GM19438 (cell line): ENCODE results near the gene COX6B2.

Experiments
- ATAC-seq: cut with Tn5 transposase; IDR thresholded peaks from one replicate; pipeline ENCODE4 v1.9.1; 2021; ENCODE audit warnings: low read depth; ENCODE audit not compliant: unreplicated experiment

The COX6B2 gene

DNA sequence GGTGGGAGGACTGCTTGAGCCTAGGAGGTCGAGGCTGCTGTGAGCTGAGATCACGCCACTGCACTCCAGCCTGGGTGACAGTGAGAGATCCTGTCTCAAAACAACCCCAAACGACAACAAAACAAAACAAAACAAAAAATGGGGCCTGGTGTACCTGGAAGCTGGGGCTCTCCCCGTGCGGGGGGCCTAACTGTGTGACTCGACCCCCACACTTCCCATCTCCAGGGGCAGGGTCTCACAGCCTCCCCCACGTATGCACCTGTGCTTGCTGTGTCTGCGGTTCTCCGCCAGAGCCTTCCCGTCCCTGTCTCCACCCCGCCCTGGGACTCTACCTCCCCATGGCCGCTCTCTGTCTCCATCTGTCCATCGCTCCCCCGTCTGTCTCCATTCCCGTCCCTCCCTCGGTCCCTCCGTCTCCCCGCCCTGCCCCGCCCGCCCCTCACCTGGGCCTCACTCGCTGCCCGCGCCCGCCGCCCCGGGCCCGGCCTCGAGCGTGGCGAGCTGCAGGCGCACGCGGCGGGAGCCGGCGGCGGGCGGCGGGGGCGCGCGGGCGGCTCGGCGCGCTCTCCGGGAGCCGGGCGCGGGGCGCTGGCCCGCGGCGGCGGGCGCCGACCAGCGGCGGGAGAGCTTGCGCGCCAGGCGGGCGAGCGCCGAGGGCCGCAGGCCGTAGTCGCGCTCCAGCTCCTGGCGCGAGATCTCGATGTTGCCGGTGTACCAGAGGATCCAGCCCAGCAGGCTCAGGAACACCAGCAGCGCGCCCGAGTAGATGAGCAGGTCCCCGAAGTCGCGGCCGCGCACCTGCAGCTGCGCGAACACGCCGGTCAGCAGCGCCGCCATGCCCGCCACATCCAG, 29.0 kb upstream of the COX6B2 start:
- no peak for ATAC-seq

DNA sequence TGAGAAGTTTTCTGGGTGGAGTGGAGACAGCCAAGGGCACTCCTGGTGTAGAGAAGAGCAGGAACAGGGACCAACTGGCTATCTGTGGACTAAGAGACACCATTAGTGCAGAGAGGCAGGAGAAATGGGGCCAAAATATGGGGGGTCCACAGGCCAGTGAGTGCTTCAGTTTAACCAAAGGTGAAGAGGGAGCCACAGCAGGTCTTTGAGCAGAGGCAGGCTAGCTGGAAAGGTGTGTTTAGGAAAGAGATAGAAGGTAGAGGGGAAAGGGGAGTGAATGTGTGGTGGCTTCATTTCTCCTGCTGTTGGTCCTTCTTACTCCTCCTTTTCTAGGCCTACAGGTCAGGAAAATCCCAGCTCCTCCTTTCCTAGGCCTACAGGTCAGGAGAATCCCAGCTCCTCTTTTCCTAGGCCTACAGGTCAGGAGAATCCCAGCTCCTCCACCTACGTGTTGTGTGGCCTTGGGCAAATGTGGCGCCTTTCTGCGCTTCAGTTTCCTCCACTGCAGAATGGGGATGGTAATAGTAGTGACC, 28.1 kb upstream of the COX6B2 start:
- no peak for ATAC-seq

DNA sequence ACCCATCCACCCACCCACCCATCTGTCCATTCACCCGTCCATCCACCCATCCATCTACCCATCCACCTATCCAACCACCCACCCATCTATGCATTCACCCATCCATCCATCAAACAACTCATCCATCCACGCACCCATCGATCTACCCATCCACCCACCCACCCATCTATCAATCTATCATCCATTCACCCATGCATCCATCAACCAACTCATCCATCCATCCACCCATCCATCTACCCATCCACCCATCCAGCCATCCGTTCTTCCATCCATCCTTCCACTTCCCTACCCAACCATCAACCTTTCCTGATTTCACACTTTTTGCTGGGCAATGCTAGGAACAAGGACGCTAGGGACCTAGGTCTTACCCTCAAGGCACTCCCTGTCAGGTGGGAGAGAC, 27.5 kb upstream of the COX6B2 start:
- ATAC-seq: no peak

DNA sequence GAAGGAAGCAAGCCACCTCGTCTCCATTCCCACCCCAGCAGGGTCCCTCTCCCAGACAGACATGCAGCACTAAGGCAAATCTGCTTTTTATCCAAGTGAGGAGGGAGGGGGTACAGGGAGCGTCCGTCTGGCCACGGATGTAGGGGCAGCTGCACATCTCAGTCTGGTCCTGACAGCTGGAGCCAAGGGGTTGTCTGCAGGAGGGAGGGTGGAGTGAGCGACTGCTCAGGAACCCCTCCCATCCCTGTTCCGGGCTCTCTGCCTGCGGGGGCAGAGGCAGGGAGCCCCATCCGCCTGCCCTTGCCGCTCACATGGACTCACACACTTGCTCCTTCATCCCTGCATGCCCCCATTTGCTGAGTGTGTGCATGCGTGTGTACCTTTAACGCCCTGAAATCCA, 24.7 kb upstream of the COX6B2 start:
- no peak for ATAC-seq

DNA sequence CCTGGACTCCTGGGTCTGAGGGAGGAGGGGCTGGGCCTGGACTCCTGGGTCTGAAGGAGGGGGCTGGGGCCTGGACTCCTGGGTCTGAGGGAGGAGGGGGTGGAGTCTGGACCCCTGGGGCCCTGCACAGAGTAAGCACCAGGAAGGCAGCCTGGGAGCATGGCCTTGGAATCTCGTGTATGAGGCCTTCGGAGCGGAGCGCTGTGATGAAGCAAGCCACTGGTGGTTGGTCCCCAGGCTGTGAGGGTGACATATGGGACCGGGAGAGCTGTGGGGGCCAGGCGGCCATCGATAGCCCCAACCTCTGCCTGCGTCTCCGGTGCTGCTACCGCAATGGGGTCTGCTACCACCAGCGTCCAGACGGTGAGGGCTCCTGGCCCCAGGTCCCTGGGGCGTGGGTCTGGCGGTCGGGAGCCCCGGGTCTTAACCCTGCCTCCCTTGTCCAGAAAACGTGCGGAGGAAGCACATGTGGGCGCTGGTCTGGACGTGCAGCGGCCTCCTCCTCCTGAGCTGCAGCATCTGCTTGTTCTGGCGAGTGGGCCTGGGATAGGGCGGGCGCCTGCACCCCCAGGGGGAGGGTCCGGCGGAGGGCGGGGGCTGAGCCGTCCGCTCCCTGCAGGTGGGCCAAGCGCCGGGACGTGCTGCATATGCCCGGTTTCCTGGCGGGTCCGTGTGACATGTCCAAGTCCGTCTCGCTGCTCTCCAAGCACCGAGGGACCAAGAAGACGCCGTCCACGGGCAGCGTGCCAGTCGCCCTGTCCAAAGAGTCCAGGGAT, 23.0 kb upstream of the COX6B2 start:
- no peak for ATAC-seq

DNA sequence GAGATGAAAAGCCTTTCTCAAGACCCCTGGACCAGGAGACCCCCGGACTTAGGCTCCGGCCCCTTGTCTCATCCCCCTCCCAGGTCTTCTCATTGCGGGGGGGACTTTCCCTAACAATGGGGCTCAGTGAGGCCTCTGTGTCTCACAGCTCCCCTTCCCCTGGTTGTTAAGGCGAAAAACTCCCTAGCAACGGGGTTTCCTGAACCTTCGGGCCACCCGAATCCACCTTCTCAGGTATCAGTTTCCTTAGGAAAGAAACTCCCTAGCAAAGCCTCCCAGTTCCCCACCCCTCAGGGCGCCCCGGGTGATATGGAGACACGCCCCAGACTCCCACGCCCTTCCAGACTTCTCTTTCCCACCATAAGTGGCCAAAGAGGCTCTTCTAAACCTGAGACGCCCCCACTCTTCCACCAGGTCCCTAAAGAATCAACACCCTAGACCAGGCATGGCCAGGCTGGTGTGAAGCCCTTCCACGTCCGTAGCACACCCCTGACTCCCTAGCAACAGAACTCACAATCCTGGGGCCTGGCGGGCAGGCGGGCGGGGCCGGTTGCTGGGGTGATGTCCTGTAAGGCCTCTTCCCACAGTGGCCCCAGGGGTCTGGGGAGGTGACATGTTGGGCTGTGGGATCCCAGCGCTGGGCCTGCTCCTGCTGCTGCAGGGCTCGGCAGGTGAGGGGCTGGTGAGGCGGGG, 21.9 kb upstream of the COX6B2 start, which contains the start of gene TMEM190:
TSS of gene TMEM190 (plus strand) at position 586 of the 693 bp plus-strand sequence. CDS start at position 614, 28 bp downstream.
- no peak for ATAC-seq

DNA sequence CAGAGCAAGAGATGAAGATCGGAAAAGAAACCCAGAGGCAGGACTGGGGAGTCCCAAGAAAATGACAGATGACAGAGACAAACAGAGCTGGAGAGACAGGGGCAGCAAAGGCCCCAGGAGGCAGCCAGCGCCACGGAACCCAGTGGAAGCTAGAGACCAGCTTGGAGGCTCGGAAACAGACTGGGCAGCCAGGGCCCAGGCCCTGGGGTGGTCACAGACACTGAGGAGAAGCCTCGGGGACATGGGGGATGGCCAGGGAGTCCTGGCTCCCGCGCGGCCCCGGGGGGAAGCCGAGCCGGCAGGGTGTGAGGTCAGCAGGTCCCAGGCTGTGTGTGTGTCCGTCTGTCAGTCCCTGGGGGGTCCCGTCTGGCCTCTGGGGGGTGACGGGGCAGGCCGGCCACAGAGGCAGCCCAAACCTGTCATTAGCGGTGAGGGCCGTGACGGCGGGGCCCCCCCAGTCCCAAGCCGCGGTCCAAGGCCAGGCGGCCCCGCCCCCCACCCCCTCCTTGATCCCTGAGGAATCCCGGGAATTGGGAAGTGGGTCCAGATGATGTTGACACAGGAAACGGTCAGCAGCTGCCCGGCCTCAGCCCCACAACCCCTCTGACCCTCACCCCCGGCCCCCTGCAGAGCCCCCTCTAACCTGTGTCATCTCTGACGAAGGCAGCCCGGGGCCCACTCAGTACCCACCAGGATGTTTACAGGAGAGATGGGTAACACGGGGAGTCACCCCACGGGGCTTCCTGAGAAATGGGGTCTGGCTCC, 19.7 kb upstream of the COX6B2 start:
- ATAC-seq: no peak

DNA sequence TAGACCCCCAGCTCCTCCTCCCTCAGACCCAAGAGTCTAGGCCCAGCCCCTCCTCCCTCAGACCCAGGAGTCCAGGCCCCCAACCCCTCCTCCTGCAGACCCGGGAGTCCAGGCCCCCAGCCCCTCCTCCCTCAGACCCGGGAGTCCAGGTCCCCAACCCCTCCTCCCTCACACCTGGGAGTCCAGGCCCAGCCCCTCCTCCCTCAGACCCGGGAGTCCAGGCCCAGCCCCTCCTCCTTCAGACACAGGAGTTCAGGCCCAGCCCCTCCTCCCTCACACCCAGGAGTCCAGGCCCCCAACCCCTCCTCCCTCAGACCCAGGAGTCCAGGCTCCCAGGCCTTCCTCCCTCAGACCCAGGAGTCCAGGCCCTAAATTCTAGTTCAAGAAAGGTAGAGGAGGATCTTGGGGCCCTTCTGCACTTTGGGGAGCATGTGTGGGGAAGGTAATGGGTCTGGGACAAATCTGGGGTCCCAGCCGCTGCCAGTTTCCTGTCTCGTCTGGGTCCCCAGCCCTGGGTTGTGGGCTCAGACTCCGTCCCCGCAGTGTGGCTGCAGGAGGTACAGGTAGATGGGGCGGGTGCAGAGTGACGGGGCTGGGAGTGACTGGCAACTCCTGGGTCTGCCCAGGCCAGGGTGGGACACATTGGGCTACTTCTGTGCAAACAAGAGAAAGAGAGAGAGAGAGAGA, 18.9 kb upstream of the COX6B2 start:
- ATAC-seq: no peak

DNA sequence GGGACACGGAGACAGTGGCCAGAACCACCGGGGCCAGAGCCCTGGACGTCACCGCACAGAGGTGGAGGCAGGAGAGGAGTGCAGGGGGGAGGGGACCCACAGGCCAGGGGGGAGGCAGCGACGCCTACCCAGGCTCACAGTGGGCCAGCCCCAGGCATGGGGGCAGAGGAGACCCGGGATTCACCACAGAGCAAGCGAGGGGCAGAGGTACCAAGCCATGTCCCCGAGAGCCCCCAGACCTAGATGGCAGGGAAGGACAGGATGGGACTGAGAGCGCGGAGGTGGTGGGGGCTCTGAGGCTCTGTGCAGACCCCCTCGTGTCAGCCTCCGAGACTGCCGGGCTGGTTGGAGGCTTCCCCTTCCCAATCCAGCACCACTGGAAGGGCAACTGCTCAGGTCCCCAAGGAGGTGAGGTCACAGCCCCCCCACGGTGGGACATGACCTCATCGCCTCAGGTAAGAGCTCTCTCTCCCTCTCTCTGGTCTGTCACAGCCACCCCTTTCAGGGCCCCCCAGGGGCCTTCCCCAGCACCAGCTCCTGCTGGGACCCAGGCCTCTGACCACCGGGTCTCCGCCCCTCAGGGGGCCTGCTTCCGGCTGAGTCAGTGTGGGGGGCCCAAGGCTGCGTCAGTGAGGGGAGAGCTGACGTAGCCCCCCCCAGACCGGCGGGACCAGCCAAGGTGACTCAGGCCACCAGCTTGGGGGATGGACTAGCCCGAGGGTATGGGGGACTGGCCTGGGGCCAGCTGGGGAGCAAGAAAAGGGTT, 18.0 kb upstream of the COX6B2 start:
- ATAC-seq: no peak

DNA sequence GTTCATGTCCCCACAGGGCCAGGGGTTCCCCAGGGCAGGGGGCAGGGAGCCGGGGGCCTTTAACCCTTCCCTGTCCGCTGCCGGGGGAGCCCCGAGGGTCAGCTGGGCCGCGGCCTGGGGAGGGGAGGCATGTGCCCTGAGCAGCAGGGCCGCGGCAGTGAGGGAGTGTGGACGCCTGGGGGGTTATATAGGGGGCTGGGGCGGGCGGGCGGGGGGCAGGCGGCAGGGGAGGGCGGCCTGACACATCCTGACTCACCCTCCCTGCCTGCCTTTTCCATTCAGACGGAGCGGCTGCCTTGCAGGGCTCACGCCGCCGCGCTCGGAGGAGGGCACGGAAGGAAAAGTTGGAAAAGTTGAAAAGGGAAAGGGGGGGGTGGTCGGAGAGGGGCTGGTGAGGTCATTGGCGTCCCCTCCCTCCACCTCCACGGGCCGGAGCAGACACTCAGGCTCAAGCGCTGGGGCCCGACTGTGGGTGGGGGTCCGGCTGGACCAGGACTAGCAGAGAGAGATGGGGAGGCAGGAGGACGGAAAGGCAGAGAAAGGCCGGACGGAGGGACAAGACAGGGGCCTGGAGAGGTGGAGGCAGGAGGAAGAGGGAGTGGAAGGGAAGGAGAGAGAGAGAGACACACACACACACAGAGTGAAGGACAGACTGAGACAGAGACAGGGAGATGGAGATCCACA, 15.9 kb upstream of the COX6B2 start, which contains the start of gene IL11:
TSS of gene IL11 (minus strand) at position 159 of the 684 bp plus-strand sequence. CDS start at position 6, 153 bp downstream.
- no peak for ATAC-seq

DNA sequence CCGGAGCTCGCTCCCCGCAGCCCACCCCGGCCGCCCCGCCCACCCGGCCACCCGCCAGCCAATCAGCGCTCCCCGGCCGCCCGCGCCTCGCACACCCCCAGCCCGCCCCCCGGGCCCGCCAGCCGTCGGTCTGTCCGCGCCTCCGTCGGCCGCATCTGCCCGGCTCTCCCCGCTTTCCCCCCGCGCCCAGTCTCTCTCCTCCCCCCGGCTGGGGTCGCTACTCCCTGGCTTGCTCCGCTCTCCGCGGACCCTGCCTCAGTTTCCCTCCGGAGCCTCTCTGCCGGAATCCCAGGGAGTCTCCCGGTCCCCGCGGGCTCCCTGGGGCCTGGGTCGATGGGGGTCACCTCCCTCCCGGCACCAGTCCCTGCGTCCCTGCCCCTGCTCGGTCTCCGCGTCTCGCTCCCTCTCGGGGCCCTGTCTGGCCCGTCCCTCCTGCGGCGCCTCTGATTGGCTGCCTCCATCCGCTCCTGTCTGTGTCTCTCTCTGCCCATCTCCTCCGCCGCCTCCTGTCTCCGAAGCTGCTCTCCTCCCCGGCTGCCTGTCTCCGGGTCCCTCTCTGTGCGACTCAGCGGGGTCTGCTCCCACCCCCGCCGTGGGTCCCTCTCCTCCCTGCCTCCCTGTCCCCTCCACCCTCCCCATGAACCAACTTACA, 15.3 kb upstream of the COX6B2 start:
- ATAC-seq: no peak

DNA sequence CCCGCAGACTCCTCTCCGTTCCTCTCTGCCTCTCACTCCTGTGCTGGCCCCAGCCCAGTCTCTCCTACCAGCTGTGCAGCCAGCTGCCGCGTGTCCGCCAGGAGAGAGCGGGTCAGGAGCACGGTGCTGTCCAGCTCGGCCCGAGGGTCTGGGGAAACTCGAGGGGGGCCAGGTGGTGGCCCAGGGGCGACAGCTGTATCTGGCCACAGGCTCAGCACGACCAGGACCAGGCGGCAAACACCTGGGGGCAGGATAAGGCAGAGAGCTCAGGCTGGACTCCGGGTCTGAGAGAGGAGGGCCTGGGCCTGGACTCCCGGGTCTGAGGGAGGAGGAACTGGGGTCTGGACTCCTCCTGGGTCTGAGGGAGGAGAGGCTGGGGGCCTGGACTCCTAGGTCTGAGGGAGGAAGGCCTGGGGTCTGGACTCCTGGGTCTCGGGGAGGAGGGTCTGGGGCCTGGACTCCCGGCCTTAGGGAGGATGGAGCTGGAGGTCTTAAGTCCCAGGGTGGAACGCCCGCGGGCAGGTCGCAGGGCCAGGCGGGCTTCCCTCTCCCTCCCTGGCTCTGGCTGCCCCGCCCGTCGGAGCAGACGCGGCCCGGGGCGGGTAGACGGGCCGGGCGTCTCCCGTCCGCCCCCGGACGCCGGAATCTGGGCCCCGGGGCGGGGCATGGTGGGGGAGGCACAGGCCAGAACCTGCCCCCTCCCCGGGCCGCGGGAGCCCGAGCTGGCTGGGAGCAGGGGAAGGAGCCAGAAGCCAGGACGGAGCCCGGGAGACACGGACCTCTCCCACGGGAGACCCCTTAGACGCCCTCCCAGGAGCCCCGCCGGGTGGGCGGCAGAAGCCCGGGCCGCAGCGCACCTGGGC, 14.4 kb upstream of the COX6B2 start:
- ATAC-seq: no peak

DNA sequence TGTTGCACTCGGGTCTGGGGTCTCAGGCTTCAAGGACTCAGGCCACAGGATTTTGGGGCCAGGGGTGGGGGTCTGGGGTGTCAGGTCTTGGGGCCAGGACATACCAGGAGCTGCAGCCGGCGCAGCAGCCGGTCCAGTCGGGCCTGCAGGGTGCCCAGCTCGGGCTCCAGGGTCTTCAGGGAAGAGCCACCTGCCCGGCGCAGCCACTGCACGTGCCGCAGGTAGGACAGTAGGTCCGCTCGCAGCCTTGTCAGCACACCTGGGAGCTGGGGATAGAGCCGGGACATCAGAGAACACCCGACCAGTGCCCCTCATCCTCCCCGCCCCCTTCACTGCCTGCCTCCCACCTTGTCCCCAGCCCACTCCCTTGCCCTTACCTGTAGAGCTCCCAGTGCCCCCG, 13.6 kb upstream of the COX6B2 start:
- ATAC-seq: no peak

DNA sequence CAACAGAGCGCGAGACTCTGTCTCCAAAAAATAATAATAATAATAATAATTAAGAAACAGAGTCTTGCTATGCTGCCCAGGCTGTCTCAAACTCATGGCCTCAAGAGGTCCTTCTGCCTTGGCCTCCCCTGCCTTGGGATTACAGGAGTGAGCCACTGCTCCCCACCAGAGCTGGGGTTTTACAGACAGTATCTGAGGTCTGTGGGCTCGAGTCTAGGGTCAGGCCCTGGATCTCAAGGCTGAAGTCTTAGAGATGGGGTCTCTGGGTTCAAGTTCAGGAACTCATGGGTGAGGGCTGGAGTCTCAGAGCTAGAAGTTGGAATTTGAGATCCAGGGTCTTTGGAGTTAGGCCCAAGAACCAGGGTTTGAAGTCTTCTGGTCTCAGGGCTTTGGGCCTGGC, 12.3 kb upstream of the COX6B2 start:
- ATAC-seq: no peak

DNA sequence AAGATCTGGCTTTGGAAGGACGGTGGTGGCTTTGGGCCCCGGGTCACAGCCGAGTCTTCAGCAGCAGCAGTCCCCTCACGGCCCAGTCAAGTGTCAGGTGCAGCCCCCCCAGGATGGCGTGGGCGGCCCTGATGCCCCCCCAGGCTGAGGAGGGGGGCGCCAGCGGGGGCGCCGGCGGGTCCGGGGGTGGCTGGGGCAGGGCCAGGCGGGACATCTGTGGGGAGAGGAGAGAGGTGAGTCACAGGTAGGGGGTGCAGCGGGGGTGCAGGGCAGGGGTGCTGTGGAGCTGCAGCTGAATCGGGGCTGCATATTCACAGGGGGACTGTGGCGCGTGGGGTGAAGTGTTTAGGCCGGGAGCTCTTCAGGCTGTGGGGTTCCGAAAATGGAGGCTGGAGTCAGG, 11.4 kb upstream of the COX6B2 start:
- no peak for ATAC-seq

DNA sequence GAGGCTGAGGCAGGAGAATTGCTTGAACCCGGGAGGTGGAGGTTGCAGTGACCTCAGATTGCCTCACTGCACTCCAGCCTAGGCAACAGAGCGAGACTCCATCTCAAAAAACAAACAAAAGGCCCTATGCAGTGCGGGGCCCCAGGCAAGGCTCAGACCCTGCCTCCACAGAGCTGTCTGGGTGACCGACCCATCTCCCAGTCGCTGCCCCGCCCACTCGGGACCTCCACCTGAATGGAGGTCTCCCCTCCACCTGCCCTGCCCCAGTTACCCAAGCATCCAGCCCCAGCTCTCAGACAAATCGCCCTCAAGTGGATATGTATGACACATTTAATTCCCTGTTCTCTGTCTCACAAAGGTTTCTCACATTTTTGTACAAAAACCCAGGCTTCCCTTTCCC, 10.7 kb upstream of the COX6B2 start:
- ATAC-seq: no peak
